Subcutaneous abdominal adipose tissue (tissue), 5 donors: ENCODE results near the gene CBX3.

Source experiments
- H3K27ac ChIP-seq: one replicate; pipeline ENCODE4 v1.7.0; 2013; ENCODE audit warnings: low read depth, mild to moderate bottlenecking, inconsistent platforms, low read length, moderate library complexity
- H3K27me3 ChIP-seq, 5 donors: one replicate each; pipeline ENCODE4 v1.7.0; 2013; ENCODE audit warnings: low read length in 5 of 5, inconsistent platforms in 1 of 5; ENCODE audit not compliant: control insufficient read depth in 5 of 5, insufficient read depth in 4 of 5
- H3K36me3 ChIP-seq, 5 donors: one replicate each; pipeline ENCODE4 v1.7.0; 2013; ENCODE audit warnings: low read length in 5 of 5; ENCODE audit not compliant: control insufficient read depth in 5 of 5, insufficient read depth in 5 of 5
- H3K4me1 ChIP-seq, 5 donors: one replicate each; pipeline ENCODE4 v1.7.0; 2013; ENCODE audit warnings: low read length in 5 of 5, mild to moderate bottlenecking in 3 of 5, moderate library complexity in 1 of 5; ENCODE audit not compliant: control insufficient read depth in 5 of 5, insufficient read depth in 5 of 5
- H3K4me3 ChIP-seq, 5 donors: one replicate each; pipeline ENCODE4 v1.7.0; 2013; ENCODE audit warnings: low read length in 5 of 5, low read depth in 1 of 5
- H3K9ac ChIP-seq, 5 donors: one replicate each; pipeline ENCODE4 v1.7.0; 2013; ENCODE audit warnings: low read length in 5 of 5, mild to moderate bottlenecking in 4 of 5, moderate library complexity in 3 of 5
- H3K9me3 ChIP-seq, 5 donors: one replicate each; pipeline ENCODE4 v1.7.0; 2013; ENCODE audit warnings: low read length in 5 of 5; ENCODE audit not compliant: control insufficient read depth in 5 of 5
- donor health status: healthy.
- donor health status: healthy.
- donor health status: healthy.
- donor health status: healthy.
- donor health status: healthy.

Gene CBX3

GRCh38 chr7:26200038-26200443, 1.5 kb upstream of the CBX3 start:
- peak overlapping the region; percentile 98 to 100 (median 100) for H3K9ac ChIP-seq
- peak overlapping the region; percentile 82 to 100 (median 93) for H3K4me3 ChIP-seq
- peaks cover 10 to 58% (median 50%) of the 10 kb centered on the region in 5 donors for H3K4me1 ChIP-seq
- H3K27ac ChIP-seq = peak overlapping the region; percentile 100
- H3K27me3 ChIP-seq = no peaks in the 10 kb centered on the region
- no peaks in the 10 kb centered on the region for H3K9me3 ChIP-seq
- peaks cover 25 to 27% (median 26%) of the 10 kb centered on the region in 5 donors for H3K36me3 ChIP-seq

- Histone ChIP-seq H3K9ac (peak within 1 kb of the TSS; percentile 98 to 100 (median 100)), H3K4me3 (peak within 1 kb of the TSS; percentile 82 to 100 (median 93)), H3K27ac (peak within 1 kb of the TSS; percentile 100), H3K9me3 (no peaks in the 10 kb centered on the region), H3K27me3 (no peaks in the 10 kb centered on the region), H3K36me3 (peaks cover 19 to 21% (median 20%) of the 10 kb centered on the region in 5 donors), H3K4me1 (peaks cover 8 to 55% (median 51%) of the 10 kb centered on the region in 5 donors)
Observed at GRCh38 chr7:26200444-26201246, 900 bp upstream of the CBX3 start, which contains the start of gene HNRNPA2B1. Gene HNRNPA2B1 (minus strand): TSS chr7:26200746. CDS start chr7:26200577, 169 bp downstream.

- H3K27me3 ChIP-seq = no peaks in the 10 kb centered on the region
- H3K4me1 ChIP-seq = peaks cover 5 to 38% (median 34%) of the 10 kb centered on the region in 5 donors
- H3K27ac ChIP-seq = peak overlapping the region; percentile 100
- H3K4me3 ChIP-seq = peak overlapping the region; percentile 79 to 100 (median 90)
- peak overlapping the region; percentile 12 to 98 (median 88) for H3K9ac ChIP-seq
- H3K9me3 ChIP-seq = no peaks in the 10 kb centered on the region
- H3K36me3 ChIP-seq = peaks cover 14 to 15% (median 14%) of the 10 kb centered on the region in 5 donors
Observed at GRCh38 chr7:26202019-26202990, 760 bp downstream of the CBX3 start.

GRCh38 chr7:26203016-26203415, 1.5 kb downstream of the CBX3 start:
- peak overlapping the region; percentile 79 to 100 (median 90) for H3K4me3 ChIP-seq

GRCh38 chr7:26208040-26208439, 6.5 kb downstream of the CBX3 start:
- no peak overlapping the region for H3K27ac ChIP-seq
- peaks cover 0 to 25% (median 22%) of the 10 kb centered on the region in 5 donors for H3K4me1 ChIP-seq
- no peaks in the 10 kb centered on the region for H3K27me3 ChIP-seq
- H3K4me3 ChIP-seq = no peak overlapping the region
- no peak overlapping the region for H3K9ac ChIP-seq
- H3K9me3 ChIP-seq = no peaks in the 10 kb centered on the region
- peaks cover 47 to 61% (median 53%) of the 10 kb centered on the region in 5 donors for H3K36me3 ChIP-seq

More at GRCh38 chr7:26203016-26203415, 1.5 kb downstream of the CBX3 start:
- Histone ChIP-seq H3K9ac (peak overlapping the region in 4 of 5 donors; percentile 12 to 87 (median 38)), H3K27ac (peak overlapping the region; percentile 100), H3K9me3 (no peaks in the 10 kb centered on the region), H3K36me3 (peaks cover 12 to 19% (median 17%) of the 10 kb centered on the region in 5 donors), H3K4me1 (peaks cover 3 to 32% (median 30%) of the 10 kb centered on the region in 5 donors), H3K27me3 (no peaks in the 10 kb centered on the region)

- Histone ChIP-seq H3K27me3 (no peaks in the 10 kb centered on the region), H3K4me3 (no peak overlapping the region), H3K9me3 (no peaks in the 10 kb centered on the region), H3K9ac (no peak overlapping the region), H3K27ac (no peak overlapping the region), H3K36me3 (peaks cover 33 to 43% (median 36%) of the 10 kb centered on the region in 5 donors), H3K4me1 (no peaks in the 10 kb centered on the region)
Observed at GRCh38 chr7:26212921-26213718, 11.6 kb downstream of the CBX3 start.

GRCh38 chr7:26213807-26214515, 12.4 kb downstream of the CBX3 start:
- Histone ChIP-seq H3K9ac (no peak overlapping the region), H3K27me3 (no peaks in the 10 kb centered on the region), H3K36me3 (peaks cover 28 to 36% (median 34%) of the 10 kb centered on the region in 5 donors), H3K9me3 (no peaks in the 10 kb centered on the region), H3K4me1 (no peaks in the 10 kb centered on the region), H3K27ac (no peak overlapping the region), H3K4me3 (no peak overlapping the region)

GRCh38 chr7:26216049-26216448, 14.5 kb downstream of the CBX3 start:
- Histone ChIP-seq H3K27me3 (no peaks in the 10 kb centered on the region), H3K9me3 (no peaks in the 10 kb centered on the region), H3K36me3 (peaks cover 11 to 20% (median 15%) of the 10 kb centered on the region in 5 donors), H3K9ac (no peak overlapping the region), H3K27ac (no peak overlapping the region), H3K4me1 (no peaks in the 10 kb centered on the region), H3K4me3 (no peak overlapping the region)

GRCh38 chr7:26224359-26224758, 22.8 kb downstream of the CBX3 start:
- no peak overlapping the region for H3K9ac ChIP-seq
- H3K27me3 ChIP-seq = no peaks in the 10 kb centered on the region
- no peak overlapping the region for H3K4me3 ChIP-seq
- H3K9me3 ChIP-seq = no peaks in the 10 kb centered on the region
- no peaks in the 10 kb centered on the region for H3K36me3 ChIP-seq
- no peak overlapping the region for H3K27ac ChIP-seq
- no peaks in the 10 kb centered on the region for H3K4me1 ChIP-seq
